Stomach (tissue), 4 donors: ENCODE measurements around the gene KANK4.

ENCODE experiments used
- EP300 ChIP-seq: sonication (generic); formaldehyde crosslinking; IDR thresholded peaks from one replicate; pipeline ENCODE4 v1.6.1; 2017; ENCODE audit warnings: antibody characterized with exemption
- POLR2A ChIP-seq, 4 donors: fragments of 450-650 bp; IDR thresholded peaks; one replicate each; pipeline ENCODE4 v1.6.1; 2016; ENCODE audit warnings: antibody characterized with exemption in 4 of 4, control low read depth in 2 of 4, mild to moderate bottlenecking in 1 of 4, moderate library complexity in 1 of 4
- POLR2AphosphoS5 ChIP-seq, 3 donors: sonication (generic); formaldehyde crosslinking; IDR thresholded peaks; one replicate each; pipeline ENCODE4 v1.6.1; 2016; ENCODE audit warnings: antibody characterized with exemption in 3 of 3
- TF ChIP-seq, protein P1 (sequence below), 7 experiments: fragments of 450-650 bp in 4 of 7; fragments of 200-600 bp in 3 of 7; sonication (generic) in 3 of 7; IDR thresholded peaks; one replicate each; pipeline ENCODE4 v1.5.1; 2016 to 2019; ENCODE audit warnings: antibody characterized with exemption in 7 of 7, control low read depth in 2 of 7, mild to moderate bottlenecking in 1 of 7

DNA sequence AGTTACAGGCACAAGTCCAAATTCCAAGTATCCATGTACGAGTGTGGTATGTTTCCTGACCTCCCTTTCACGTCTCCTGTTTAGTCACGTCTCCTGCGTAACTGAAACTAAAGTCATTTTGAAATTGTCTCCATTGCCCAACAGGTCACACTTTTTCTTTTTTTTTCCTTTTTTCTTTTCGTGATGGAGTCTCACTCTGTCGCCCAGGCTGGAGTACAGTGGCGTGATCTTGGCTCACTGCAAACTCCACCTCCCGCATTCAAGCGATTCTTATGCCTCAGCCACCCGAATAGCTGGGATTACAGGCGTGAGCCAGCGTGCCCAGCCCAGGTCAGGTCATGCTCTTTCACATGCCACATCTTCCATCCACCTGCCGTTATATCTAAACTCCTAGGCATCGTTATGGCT, 86.4 kb downstream of the KANK4 start:
- TF ChIP-seq, protein P1, sequence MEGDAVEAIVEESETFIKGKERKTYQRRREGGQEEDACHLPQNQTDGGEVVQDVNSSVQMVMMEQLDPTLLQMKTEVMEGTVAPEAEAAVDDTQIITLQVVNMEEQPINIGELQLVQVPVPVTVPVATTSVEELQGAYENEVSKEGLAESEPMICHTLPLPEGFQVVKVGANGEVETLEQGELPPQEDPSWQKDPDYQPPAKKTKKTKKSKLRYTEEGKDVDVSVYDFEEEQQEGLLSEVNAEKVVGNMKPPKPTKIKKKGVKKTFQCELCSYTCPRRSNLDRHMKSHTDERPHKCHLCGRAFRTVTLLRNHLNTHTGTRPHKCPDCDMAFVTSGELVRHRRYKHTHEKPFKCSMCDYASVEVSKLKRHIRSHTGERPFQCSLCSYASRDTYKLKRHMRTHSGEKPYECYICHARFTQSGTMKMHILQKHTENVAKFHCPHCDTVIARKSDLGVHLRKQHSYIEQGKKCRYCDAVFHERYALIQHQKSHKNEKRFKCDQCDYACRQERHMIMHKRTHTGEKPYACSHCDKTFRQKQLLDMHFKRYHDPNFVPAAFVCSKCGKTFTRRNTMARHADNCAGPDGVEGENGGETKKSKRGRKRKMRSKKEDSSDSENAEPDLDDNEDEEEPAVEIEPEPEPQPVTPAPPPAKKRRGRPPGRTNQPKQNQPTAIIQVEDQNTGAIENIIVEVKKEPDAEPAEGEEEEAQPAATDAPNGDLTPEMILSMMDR (IDR thresholded peaks at IDR 0.05), result no peak
- no peak for TF ChIP-seq POLR2A (IDR thresholded peaks at IDR 0.05)
- no peak for TF ChIP-seq EP300
- no peak for TF ChIP-seq POLR2AphosphoS5 (IDR thresholded peaks at IDR 0.05)
